GM23248 (cell line): Measurements from ENCODE around the gene TLNRD1.

Experiments used
- EZH2 ChIP-seq: fragments of 200-600 bp; sonication (generic); IDR thresholded peaks from 2 replicates; pipeline ENCODE4 v1.6.1; 2018; ENCODE audit warnings: antibody characterized with exemption, mild to moderate bottlenecking; ENCODE audit not compliant: insufficient read depth, poor library complexity, severe bottlenecking
- EZH2phosphoT487 ChIP-seq: fragments of 200-600 bp; sonication (generic); IDR thresholded peaks from 2 replicates; pipeline ENCODE4 v1.6.1; 2018; ENCODE audit warnings: antibody characterized with exemption, moderate library complexity, mild to moderate bottlenecking, low read depth; ENCODE audit not compliant: insufficient read depth

GRCh38 chr15:80991421-80991820, 9.3 kb upstream of the TLNRD1 start:
- TF ChIP-seq EZH2 (no peak), EZH2phosphoT487 (no peak)
